Lower lobe of right lung (tissue), 2 donors: ENCODE measurements around the gene CA10. TPM values are rescaled to one million over a fixed set of nuclear protein-coding genes. Genes with fewer than 3 reads are reported as not detected.

Experiments
- ATAC-seq, 2 donors: fragments of 200-7000 bp; cut with Tn5 transposase; one replicate each; pipeline ENCODE4 v1.9.1; 2020 to 2022; ENCODE audit warnings: mild to moderate bottlenecking in 2 of 2, moderate library complexity in 2 of 2
- DNase-seq: peaks from one replicate; pipeline ENCODE4 v3.0.0-alpha.2; 2020
- H3K27ac ChIP-seq: fragments of 200-600 bp; one replicate; pipeline ENCODE4 v1.8.0; 2022
- H3K27me3 ChIP-seq: fragments of 200-600 bp; one replicate; pipeline ENCODE4 v1.8.0; 2022; ENCODE audit warnings: low read depth
- H3K36me3 ChIP-seq: fragments of 200-600 bp; one replicate; pipeline ENCODE4 v1.8.0; 2022; ENCODE audit warnings: mild to moderate bottlenecking
- H3K4me1 ChIP-seq: fragments of 200-600 bp; one replicate; pipeline ENCODE4 v1.8.0; 2022
- H3K4me3 ChIP-seq: fragments of 200-600 bp; one replicate; pipeline ENCODE4 v1.8.0; 2022; ENCODE audit warnings: mild to moderate bottlenecking
- H3K9me3 ChIP-seq: fragments of 200-600 bp; one replicate; pipeline ENCODE4 v1.8.0; 2022
- CTCF ChIP-seq: fragments of 200-600 bp; IDR thresholded peaks from one replicate; pipeline ENCODE4 v1.8.0; 2022; ENCODE audit warnings: antibody characterized with exemption, mild to moderate bottlenecking
- intact Hi-C: fragments of 100-400 bp; cut with DNase I; formaldehyde crosslinking; loops from one replicate; pipeline ENCODE4 v1.11.0; 2022
- total RNA-seq: library from RNA; stranded (reverse); fragmentation: NEBNext Ultra II Directional; extraction: Animal tissue kit (Norgen Biotek cat#: 25700); gene quantifications from one replicate; pipeline ENCODE4 v1.2.1, GENCODE V29; 2021
- donor health status: DM: no; HTN: yes; CAD: no; lungs with severe emphysema.

Gene CA10
- total RNA-seq, 1 donor from 2014 or later = not detected

- no peak for TF ChIP-seq CTCF
- no peaks in the 10 kb centered on the region for H3K36me3 ChIP-seq
- H3K27ac ChIP-seq = no peak overlapping the region
- no peak overlapping the region for H3K4me3 ChIP-seq
- intact Hi-C loops = no loop called here
- no peak for ATAC-seq
- no peaks in the 10 kb centered on the region for H3K9me3 ChIP-seq
- H3K27me3 ChIP-seq = no peaks in the 10 kb centered on the region
- no peak for DNase-seq
- no peaks in the 10 kb centered on the region for H3K4me1 ChIP-seq
Observed at GRCh38 chr17:52149626-52150025, 8.9 kb downstream of the CA10 start.

- no peaks in the 10 kb centered on the region for H3K9me3 ChIP-seq
- ATAC-seq (peak; percentile 32 to 56), DNase-seq (no peak)
- intact Hi-C loops = no loop called here
- H3K4me3 ChIP-seq = no peak overlapping the region
- no peaks in the 10 kb centered on the region for H3K36me3 ChIP-seq
- TF ChIP-seq CTCF = no peak
- no peak overlapping the region for H3K27ac ChIP-seq
- no peaks in the 10 kb centered on the region for H3K4me1 ChIP-seq
- no peaks in the 10 kb centered on the region for H3K27me3 ChIP-seq
Observed at GRCh38 chr17:52148969-52149351, 9.6 kb downstream of the CA10 start.

- H3K4me3 ChIP-seq = no peak overlapping the region
- intact Hi-C loops = no loop called here
- ATAC-seq = no peak
- H3K27me3 ChIP-seq = no peaks in the 10 kb centered on the region
- H3K4me1 ChIP-seq = no peaks in the 10 kb centered on the region
- TF ChIP-seq CTCF = no peak
- no peak for DNase-seq
- no peaks in the 10 kb centered on the region for H3K36me3 ChIP-seq
- H3K9me3 ChIP-seq = no peaks in the 10 kb centered on the region
- H3K27ac ChIP-seq = no peak overlapping the region
Observed at GRCh38 chr17:52148288-52148968, 10.1 kb downstream of the CA10 start.

GRCh38 chr17:52147872-52148271 lies 10.6 kb downstream of the CA10 start:
- Histone ChIP-seq H3K36me3 (no peaks in the 10 kb centered on the region), H3K4me3 (no peak overlapping the region), H3K9me3 (no peaks in the 10 kb centered on the region), H3K4me1 (no peaks in the 10 kb centered on the region), H3K27ac (no peak overlapping the region), H3K27me3 (no peaks in the 10 kb centered on the region)
- no peak for TF ChIP-seq CTCF
- intact Hi-C loops = no loop called here
- ATAC-seq = no peak
- DNase-seq = no peak

- DNase-seq (no peak), ATAC-seq (no peak)
- Histone ChIP-seq H3K4me3 (no peak overlapping the region), H3K4me1 (no peaks in the 10 kb centered on the region), H3K27ac (no peak overlapping the region), H3K36me3 (no peaks in the 10 kb centered on the region), H3K9me3 (no peaks in the 10 kb centered on the region), H3K27me3 (no peaks in the 10 kb centered on the region)
- no peak for TF ChIP-seq CTCF
- intact Hi-C loops = no loop called here
Observed at GRCh38 chr17:52147431-52147830, 11.1 kb downstream of the CA10 start.
